AG09309 (cell line): Measurements from ENCODE around the gene PAXX.
"Not testable (repeated sequence)": the region's sequence is repeated elsewhere in the genome, so short reads cannot be mapped to it uniquely, and the experiment has no call there.

Experiments
- DNase-seq: peaks from one replicate; pipeline ENCODE4 v3.0.0-alpha.2; 2010; ENCODE audit warnings: low read depth
- H3K4me3 ChIP-seq: 2 replicates; pipeline ENCODE4 v1.5.1; 2011; ENCODE audit warnings: mild to moderate bottlenecking, low read depth, low read length, moderate library complexity; ENCODE audit not compliant: control insufficient read depth
- CTCF ChIP-seq: IDR thresholded peaks from 2 replicates; pipeline ENCODE4 v1.5.1; 2011; ENCODE audit warnings: mild to moderate bottlenecking, low read depth, low read length, inconsistent platforms; ENCODE audit not compliant: insufficient read depth, control insufficient read depth; ENCODE audit errors: missing control alignments

Gene PAXX

GRCh38 chr9:137030538-137031527 is 38.6 kb downstream of the PAXX start:
- DNase-seq = no peak
- no peak overlapping the region for H3K4me3 ChIP-seq
- TF ChIP-seq CTCF = no peak

GRCh38 chr9:137031904-137032640 is 39.9 kb downstream of the PAXX start, which contains the start of gene FUT7:
TSS of gene FUT7 (minus strand) at chr9:137032088. CDS start at chr9:137031991, 97 bp downstream.
- TF ChIP-seq CTCF = no peak
- no peak within 1 kb of the TSS for H3K4me3 ChIP-seq
- no peak for DNase-seq

- no peak overlapping the region for H3K4me3 ChIP-seq
- DNase-seq = no peak
- TF ChIP-seq CTCF = no peak
Measured at GRCh38 chr9:137032858-137033257, 40.6 kb downstream of the PAXX start.

GRCh38 chr9:137033481-137033880 is 41.3 kb downstream of the PAXX start:
- H3K4me3 ChIP-seq, DNase-seq: not testable (repeated sequence)

GRCh38 chr9:137034039-137034708 is 42.0 kb downstream of the PAXX start:
- DNase-seq = no peak
- TF ChIP-seq CTCF = no peak
- H3K4me3 ChIP-seq = no peak overlapping the region

- H3K4me3 ChIP-seq = no peak overlapping the region
- TF ChIP-seq CTCF = peak; percentile 96
- peak; percentile 33 for DNase-seq
Measured at GRCh38 chr9:137034709-137035506, 42.7 kb downstream of the PAXX start.
